Measurements from ENCODE around the gene SEL1L2.

The SEL1L2 gene

GRCh38 chr20:13930281-13930680, 60.1 kb downstream of the SEL1L2 start:
- no peak for DNase-seq (ENCODE audit: low read depth)

- DNase-seq (ENCODE audit: low read depth): no peak
Observed at GRCh38 chr20:13929836-13930235, 60.6 kb downstream of the SEL1L2 start.

- no peak for DNase-seq (ENCODE audit: low read depth)
Observed at GRCh38 chr20:13928901-13929300, 61.5 kb downstream of the SEL1L2 start.

- DNase-seq (ENCODE audit: low read depth): no peak
Observed at GRCh38 chr20:13927171-13927570, 63.2 kb downstream of the SEL1L2 start.

GRCh38 chr20:13922241-13922640, 68.2 kb downstream of the SEL1L2 start:
- no peak for DNase-seq (ENCODE audit: low read depth)

GRCh38 chr20:13915284-13915683, 75.1 kb downstream of the SEL1L2 start:
- no peak for DNase-seq (ENCODE audit: low read depth)

- no peak for DNase-seq (ENCODE audit: low read depth)
Observed at GRCh38 chr20:13913572-13913971, 76.8 kb downstream of the SEL1L2 start.

GRCh38 chr20:13913131-13913530, 77.3 kb downstream of the SEL1L2 start:
- no peak for DNase-seq (ENCODE audit: low read depth)

- no peak for DNase-seq (ENCODE audit: low read depth)
Observed at GRCh38 chr20:13910492-13910891, 79.9 kb downstream of the SEL1L2 start.

GRCh38 chr20:13909067-13909466, 81.3 kb downstream of the SEL1L2 start:
- DNase-seq (ENCODE audit: low read depth): no peak

- no peak for DNase-seq (ENCODE audit: low read depth)
Observed at GRCh38 chr20:13904766-13905165, 85.6 kb downstream of the SEL1L2 start.

- no peak for DNase-seq (ENCODE audit: low read depth)
Observed at GRCh38 chr20:13900496-13900895, 89.9 kb downstream of the SEL1L2 start.

- no peak for DNase-seq (ENCODE audit: low read depth)
Observed at GRCh38 chr20:13898012-13898612, 92.3 kb downstream of the SEL1L2 start.

GRCh38 chr20:13891575-13891974, 98.8 kb downstream of the SEL1L2 start:
- DNase-seq (ENCODE audit: low read depth): no peak

- no peak for DNase-seq (ENCODE audit: low read depth)
Observed at GRCh38 chr20:13884803-13885202, 105.6 kb downstream of the SEL1L2 start.

GRCh38 chr20:13883425-13883824, 107.0 kb downstream of the SEL1L2 start:
- no peak for DNase-seq (ENCODE audit: low read depth)

GRCh38 chr20:13878566-13878965, 111.8 kb downstream of the SEL1L2 start:
- DNase-seq (ENCODE audit: low read depth): no peak

- DNase-seq (ENCODE audit: low read depth): no peak
Observed at GRCh38 chr20:13877793-13878192, 112.6 kb downstream of the SEL1L2 start.

GRCh38 chr20:13875265-13875811, 115.1 kb downstream of the SEL1L2 start:
- no peak for DNase-seq (ENCODE audit: low read depth)

GRCh38 chr20:13874394-13875157, 115.8 kb downstream of the SEL1L2 start:
- DNase-seq (ENCODE audit: low read depth): no peak

GRCh38 chr20:13873831-13874230, 116.6 kb downstream of the SEL1L2 start:
- DNase-seq (ENCODE audit: low read depth): no peak

- no peak for DNase-seq (ENCODE audit: low read depth)
Observed at GRCh38 chr20:13870170-13870748, 120.2 kb downstream of the SEL1L2 start.

- no peak for DNase-seq (ENCODE audit: low read depth)
Observed at GRCh38 chr20:13868331-13868730, 122.1 kb downstream of the SEL1L2 start.

All from activated T-cell treated with anti-CD3 and anti-CD28 coated beads for 1 hour (primary cell).